Effector memory CD8-positive, alpha-beta T cell (primary cell): ENCODE measurements around the gene LRRC3C.
"Not testable (repeated sequence)": the region's sequence is repeated elsewhere in the genome, so short reads cannot be mapped to it uniquely, and the experiment has no call there.

Experiments used
- ATAC-seq: fragments of 150-1000 bp; cut with Tn5 transposase; replicated peaks from 2 replicates; pipeline ENCODE4 v1.10.0; 2021; ENCODE audit warnings: mild to moderate bottlenecking, moderate library complexity
- DNase-seq, 3 experiments: peaks; one replicate each; pipeline ENCODE4 v3.0.0; 2021
- H3K27ac Mint-ChIP-seq, 2 donors: one replicate each; pipeline ENCODE4 v1.8.0; 2022; ENCODE audit warnings: mild to moderate bottlenecking in 2 of 2, mixed read lengths in 2 of 2, moderate library complexity in 2 of 2
- H3K27me3 Mint-ChIP-seq, 2 donors: one replicate each; pipeline ENCODE4 v1.8.0; 2022; ENCODE audit warnings: mixed read lengths in 2 of 2
- H3K36me3 Mint-ChIP-seq: one replicate; pipeline ENCODE4 v1.8.0; 2022; ENCODE audit warnings: mild to moderate bottlenecking, moderate library complexity, mixed read lengths; ENCODE audit not compliant: insufficient read depth
- H3K4me1 Mint-ChIP-seq, 2 donors: one replicate each; pipeline ENCODE4 v1.8.0; 2022; ENCODE audit warnings: low read depth in 2 of 2, mixed read lengths in 2 of 2
- H3K4me3 Mint-ChIP-seq, 2 donors: one replicate each; pipeline ENCODE4 v1.8.0; 2022; ENCODE audit warnings: mild to moderate bottlenecking in 2 of 2, mixed read lengths in 2 of 2, moderate library complexity in 2 of 2
- H3K9me3 Mint-ChIP-seq, 2 donors: one replicate each; pipeline ENCODE4 v1.8.0; 2022; ENCODE audit warnings: mixed read lengths in 2 of 2
- total RNA-seq, 9 experiments: gene quantifications; one replicate each; lab custom pipeline; 2026; lab: John Stamatoyannopoulos, UW

Gene LRRC3C
- total RNA-seq, result 0 to 0.06 (median 0) reads per million in 9 experiments

- Mint-ChIP-seq H3K4me1 (peaks cover 43% of the 10 kb centered on the region in 2 donors), H3K27me3 (no peaks in the 10 kb centered on the region), H3K27ac (peak within 1 kb of the TSS; percentile 94 to 97), H3K36me3 (peaks cover 40% of the 10 kb centered on the region), H3K9me3 (no peaks in the 10 kb centered on the region), H3K4me3 (peak within 1 kb of the TSS; percentile 87 to 92)
- DNase-seq (peak; percentile 86 to 92 (median 91)), ATAC-seq (peak; percentile 81)
Measured at GRCh38 chr17:39927101-39927928, at the start of gene LRRC3C, which contains the start of gene ORMDL3. Gene LRRC3C (plus strand): TSS chr17:39927732. CDS start chr17:39941524, 13,792 bp downstream. Gene ORMDL3 (minus strand): TSS chr17:39927601. CDS start chr17:39924203, 3,398 bp downstream.

- not testable (repeated sequence) for H3K4me3 Mint-ChIP-seq, H3K36me3 Mint-ChIP-seq, H3K9me3 Mint-ChIP-seq, H3K4me1 Mint-ChIP-seq, ATAC-seq, DNase-seq, H3K27ac Mint-ChIP-seq
- peaks cover 0 to 16% of the 10 kb centered on the region in 2 donors for H3K27me3 Mint-ChIP-seq
Measured at GRCh38 chr17:39886102-39886501, 41.4 kb upstream of the LRRC3C start.

GRCh38 chr17:39887078-39887477 is 40.5 kb upstream of the LRRC3C start:
- Mint-ChIP-seq H3K4me3 (no peak overlapping the region), H3K27ac (no peak overlapping the region), H3K27me3 (peaks cover 0 to 16% of the 10 kb centered on the region in 2 donors), H3K36me3 (no peaks in the 10 kb centered on the region), H3K9me3 (no peaks in the 10 kb centered on the region), H3K4me1 (no peaks in the 10 kb centered on the region)
- no peak for DNase-seq
- no peak for ATAC-seq

- no peak overlapping the region for H3K4me3 Mint-ChIP-seq
- peaks cover 0 to 23% of the 10 kb centered on the region in 2 donors for H3K27me3 Mint-ChIP-seq
- no peaks in the 10 kb centered on the region for H3K36me3 Mint-ChIP-seq
- H3K9me3 Mint-ChIP-seq, result no peaks in the 10 kb centered on the region
- ATAC-seq (no peak), DNase-seq (no peak)
- H3K4me1 Mint-ChIP-seq, result no peaks in the 10 kb centered on the region
- no peak overlapping the region for H3K27ac Mint-ChIP-seq
Measured at GRCh38 chr17:39889200-39889599, 38.3 kb upstream of the LRRC3C start.

DNA sequence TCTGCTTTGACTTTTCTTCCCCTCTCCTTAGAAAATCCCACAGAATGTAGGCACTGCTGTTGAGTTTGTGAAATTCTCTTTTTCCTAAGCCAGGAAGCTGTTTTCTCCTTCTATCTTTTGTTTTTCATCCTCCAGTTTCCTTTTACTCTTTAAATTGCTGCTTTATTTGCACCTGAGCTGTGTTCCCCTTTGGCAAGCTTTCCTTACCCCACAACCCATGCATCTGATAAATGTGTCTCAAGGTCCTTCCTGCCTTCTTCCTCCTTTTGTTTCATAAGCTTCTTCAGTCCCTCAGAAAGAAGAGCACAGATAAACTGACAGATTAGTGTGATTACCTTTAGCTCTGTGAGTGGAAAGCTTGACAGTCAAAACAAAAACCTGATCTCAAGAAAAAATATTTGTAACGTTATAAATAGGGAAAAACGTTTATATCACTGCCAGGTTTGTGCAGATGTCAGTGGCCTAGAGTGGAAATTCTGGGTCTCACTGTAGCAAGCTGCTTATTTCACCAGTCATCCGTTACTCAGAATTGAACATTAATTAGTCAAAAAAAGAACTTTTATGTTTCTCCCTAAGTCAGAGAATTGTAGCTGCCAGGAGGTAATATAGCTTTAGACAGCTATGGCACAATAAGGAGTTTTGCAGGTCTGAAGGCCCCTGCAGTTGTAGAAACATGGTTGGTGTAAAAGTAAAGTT is 32.7 kb upstream of the LRRC3C start:
- DNase-seq, result no peak
- no peaks in the 10 kb centered on the region for H3K9me3 Mint-ChIP-seq
- no peak overlapping the region for H3K4me3 Mint-ChIP-seq
- H3K27ac Mint-ChIP-seq, result no peak overlapping the region
- H3K4me1 Mint-ChIP-seq, result peaks cover 0 to 4% of the 10 kb centered on the region in 2 donors
- ATAC-seq, result no peak
- no peaks in the 10 kb centered on the region for H3K36me3 Mint-ChIP-seq
- peaks cover 0 to 8% of the 10 kb centered on the region in 2 donors for H3K27me3 Mint-ChIP-seq

GRCh38 chr17:39898088-39898487 is 29.4 kb upstream of the LRRC3C start:
- peaks cover under 1% of the 10 kb centered on the region for H3K36me3 Mint-ChIP-seq
- ATAC-seq (no peak), DNase-seq (no peak)
- H3K4me3 Mint-ChIP-seq, result no peak overlapping the region
- H3K4me1 Mint-ChIP-seq, result peaks cover 2 to 5% of the 10 kb centered on the region in 2 donors
- no peak overlapping the region for H3K27ac Mint-ChIP-seq
- no peaks in the 10 kb centered on the region for H3K9me3 Mint-ChIP-seq
- no peaks in the 10 kb centered on the region for H3K27me3 Mint-ChIP-seq

DNA sequence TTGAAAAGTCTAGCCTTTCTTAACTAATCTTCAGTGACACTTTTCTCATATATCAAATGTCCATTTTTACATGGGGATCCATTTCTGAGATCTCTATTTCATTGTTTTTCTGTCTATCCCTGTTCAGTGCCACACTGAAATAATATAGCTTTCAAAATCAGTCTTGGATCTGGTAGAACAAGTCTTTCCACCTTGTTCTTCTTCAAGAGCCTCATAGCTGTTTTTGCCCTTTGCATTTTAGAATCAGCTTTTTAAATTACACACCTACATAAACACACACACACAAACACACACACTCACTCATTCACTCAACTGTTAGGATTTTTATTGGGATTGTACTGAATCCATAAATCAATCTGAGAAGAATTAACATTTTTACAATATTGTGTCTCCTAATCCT is 28.3 kb upstream of the LRRC3C start:
- peaks cover 9% of the 10 kb centered on the region for H3K36me3 Mint-ChIP-seq
- ATAC-seq, result no peak
- H3K4me3 Mint-ChIP-seq, result no peak overlapping the region
- H3K4me1 Mint-ChIP-seq, result peaks cover 7 to 11% of the 10 kb centered on the region in 2 donors
- peak overlapping the region in 1 of 2 donors; percentile 11 for H3K27ac Mint-ChIP-seq
- no peaks in the 10 kb centered on the region for H3K9me3 Mint-ChIP-seq
- no peak for DNase-seq
- H3K27me3 Mint-ChIP-seq, result no peaks in the 10 kb centered on the region

GRCh38 chr17:39902027-39902426 is 25.5 kb upstream of the LRRC3C start:
- ATAC-seq, DNase-seq, H3K9me3 Mint-ChIP-seq, H3K4me3 Mint-ChIP-seq, H3K27me3 Mint-ChIP-seq, H3K27ac Mint-ChIP-seq: not testable (repeated sequence)
- H3K4me1 Mint-ChIP-seq, result peaks cover 11 to 18% of the 10 kb centered on the region in 2 donors
- peaks cover 13% of the 10 kb centered on the region for H3K36me3 Mint-ChIP-seq

- ATAC-seq (peak; percentile 75), DNase-seq (no peak)
- Mint-ChIP-seq H3K4me3 (peak overlapping the region in 1 of 2 donors; percentile 5), H3K9me3 (no peaks in the 10 kb centered on the region), H3K27ac (peak overlapping the region; percentile 45 to 71), H3K36me3 (peaks cover 15% of the 10 kb centered on the region), H3K27me3 (no peaks in the 10 kb centered on the region), H3K4me1 (peaks cover 11 to 18% of the 10 kb centered on the region in 2 donors)
Measured at GRCh38 chr17:39903158-39903884, 24.2 kb upstream of the LRRC3C start.

- Mint-ChIP-seq H3K4me3 (no peak overlapping the region), H3K27ac (no peak overlapping the region)
Measured at GRCh38 chr17:39904990-39905288, 22.6 kb upstream of the LRRC3C start.

DNA sequence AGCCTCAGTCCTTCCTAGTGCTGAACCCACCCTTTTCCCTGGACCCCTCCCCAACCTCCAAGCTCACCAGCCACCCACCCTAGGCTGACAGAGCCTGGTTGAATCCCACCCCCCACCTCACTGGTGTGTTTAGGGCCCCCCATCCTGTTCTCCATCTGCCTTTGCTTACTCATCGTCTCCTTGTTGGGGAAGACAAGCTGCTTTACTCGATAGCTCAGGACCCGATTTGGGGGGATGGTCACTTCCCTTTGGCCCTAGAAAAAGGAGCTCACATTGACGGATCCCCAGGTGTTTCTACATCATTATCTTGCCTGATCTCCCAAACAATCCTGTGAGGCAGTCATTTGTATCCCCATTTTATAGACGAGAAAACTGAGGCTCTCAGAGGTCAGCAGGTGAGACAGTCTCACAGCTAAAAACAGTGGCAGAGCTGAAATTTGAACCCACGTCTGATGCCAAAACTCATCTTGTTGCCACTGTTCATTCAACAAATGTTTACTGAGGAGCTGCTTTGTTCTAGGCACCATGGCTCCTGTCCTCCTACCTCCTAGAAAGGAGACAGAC is 18.7 kb upstream of the LRRC3C start:
- Mint-ChIP-seq H3K4me3 (no peak overlapping the region), H3K27me3 (no peaks in the 10 kb centered on the region), H3K27ac (no peak overlapping the region), H3K9me3 (no peaks in the 10 kb centered on the region), H3K36me3 (peaks cover 25% of the 10 kb centered on the region), H3K4me1 (peaks cover 4 to 11% of the 10 kb centered on the region in 2 donors)
- no peak for DNase-seq
- no peak for ATAC-seq

More at GRCh38 chr17:39904990-39905288, 22.6 kb upstream of the LRRC3C start:
- Mint-ChIP-seq H3K36me3 (peaks cover 16% of the 10 kb centered on the region), H3K9me3 (no peaks in the 10 kb centered on the region), H3K27me3 (no peaks in the 10 kb centered on the region), H3K4me1 (peaks cover 11 to 18% of the 10 kb centered on the region in 2 donors)
- no peak for DNase-seq
- no peak for ATAC-seq

GRCh38 chr17:39913989-39914388 is 13.5 kb upstream of the LRRC3C start:
- Mint-ChIP-seq H3K9me3 (no peaks in the 10 kb centered on the region), H3K27ac (no peak overlapping the region), H3K27me3 (no peaks in the 10 kb centered on the region), H3K4me3 (no peak overlapping the region), H3K36me3 (peaks cover 33% of the 10 kb centered on the region), H3K4me1 (peaks cover 14 to 17% of the 10 kb centered on the region in 2 donors)
- ATAC-seq (no peak), DNase-seq (no peak)

- H3K4me1 Mint-ChIP-seq, result peaks cover 17 to 23% of the 10 kb centered on the region in 2 donors
- no peaks in the 10 kb centered on the region for H3K9me3 Mint-ChIP-seq
- H3K36me3 Mint-ChIP-seq, result peaks cover 37% of the 10 kb centered on the region
- no peaks in the 10 kb centered on the region for H3K27me3 Mint-ChIP-seq
- ATAC-seq (no peak), DNase-seq (no peak)
- H3K27ac Mint-ChIP-seq, result peak overlapping the region in 1 of 2 donors; percentile 29
- no peak overlapping the region for H3K4me3 Mint-ChIP-seq
Measured at GRCh38 chr17:39915559-39915958, 12.0 kb upstream of the LRRC3C start.
